Lung microvascular endothelial cell (primary cell): ENCODE data around the gene SCYGR3. TPM values are rescaled to one million over a fixed set of nuclear protein-coding genes. Genes with fewer than 3 reads are reported as not detected.

ENCODE experiments used
- DNase-seq, 2 donors: peaks; one replicate each; pipeline versions ENCODE4 v3.0.0 to v3.0.0-alpha.2; 2010; ENCODE audit warnings: low read depth in 2 of 2
- total RNA-seq: library from RNA; depleted of rRNA; stranded (reverse); fragments of >200 nt; gene quantifications from 2 replicates; pipeline ENCODE4 v1.2.1, GENCODE V29; 2014

The SCYGR3 gene
- total RNA-seq, 1 donor from 2014 or later, result not detected

- no peak for DNase-seq
Measured at GRCh38 chr2:227565080-227565479, 49.6 kb downstream of the SCYGR3 start.

Other genes starting within 250 kb of the SCYGR3 start
- gene TM4SF20, start 235.5 kb downstream of the SCYGR3 start, total RNA-seq, result not detected in 2 replicates
- gene SCYGR1, start 226.9 kb downstream of the SCYGR3 start, total RNA-seq, result not detected in 2 replicates
- 25.1 and 30.0 TPM in 2 replicates for gene AGFG1, start 142.7 kb downstream of the SCYGR3 start, total RNA-seq
- gene SCYGR2, start 15.9 kb downstream of the SCYGR3 start, total RNA-seq, result not detected in 2 replicates
- not detected in 2 replicates for gene SCYGR4, start 2.7 kb upstream of the SCYGR3 start, total RNA-seq
- not detected in 2 replicates for gene SCYGR5, start 52.0 kb upstream of the SCYGR3 start, total RNA-seq
- gene SLC19A3, start 103.2 kb upstream of the SCYGR3 start, total RNA-seq, result not detected in 2 replicates
- not detected in 2 replicates for gene SCYGR6, start 109.9 kb upstream of the SCYGR3 start, total RNA-seq
- gene SCYGR7, start 113.5 kb upstream of the SCYGR3 start, total RNA-seq, result not detected in 2 replicates
- gene SCYGR8, start 131.1 kb upstream of the SCYGR3 start, total RNA-seq, result not detected in 2 replicates
- gene CCL20, start 199.0 kb upstream of the SCYGR3 start, total RNA-seq, result 0.60 and 2.8 TPM in 2 replicates